K562 (cell line): ENCODE data around the gene PNCK. TPM values are rescaled to one million over a fixed set of nuclear protein-coding genes. Genes with fewer than 3 reads are reported as not detected.

ENCODE experiments used
- ATAC-seq: fragments of 200-7000 bp; cut with Tn5 transposase; 3 replicates; pipeline ENCODE4 v1.9.1; 2020; ENCODE audit warnings: moderate library complexity
- Bru-seq: library from RNA; stranded (reverse); fragments of 400-500 nt; gene quantifications from one replicate; lab custom pipeline; 2021; lab: Mats Ljungman, UMichigan
- BruChase-seq, 2 experiments: library from RNA; stranded (reverse); fragments of 400-500 nt; gene quantifications; one replicate each; lab custom pipeline; 2021; lab: Mats Ljungman, UMichigan
- BruUV-seq: library from RNA; stranded (reverse); fragments of 400-500 nt; replicated peaks from 2 replicates; lab custom pipeline; 2021; lab: Mats Ljungman, UMichigan
- CTCF ChIA-PET: fragments of 300-600 bp; formaldehyde crosslinking; extraction: SDS; loops from one replicate; lab custom pipeline; 2021; ENCODE audit warnings: low intra/inter-chr PET ratio; lab: Yijun Ruan, JAX
- POLR2A ChIA-PET: fragments of 300-600, 350-650 bp; sonication (Branson Sonifier 250); formaldehyde crosslinking; extraction: SDS; loops from one replicate; lab custom pipeline; 2021; ENCODE audit warnings: antibody characterized with exemption, inconsistent platforms; lab: Yijun Ruan, JAX
- DNase-seq, 4 experiments: peaks; one replicate each; pipeline versions ENCODE4 v3.0.0 to v3.0.0-alpha.2; 2011 to 2018; ENCODE audit warnings: low spot score in 3 of 4, mixed read lengths in 3 of 4; ENCODE audit errors: extremely low read depth in 1 of 4
- FAIRE-seq: peaks from 2 replicates; lab custom pipeline; 2011; peaks lifted over from hg19 to GRCh38; lab: Jason Lieb, UNC
- H2AFZ ChIP-seq: 2 replicates; pipeline ENCODE4 v1.6.0; 2011; ENCODE audit warnings: low read depth, low read length, control low read depth, inconsistent platforms
- H3K27ac ChIP-seq: fragments of 200-600 bp; 3 replicates; pipeline ENCODE4 v1.8.0; 2011; ENCODE audit warnings: low read depth, mild to moderate bottlenecking, control low read depth, inconsistent platforms, low read length, moderate library complexity, mixed read lengths; ENCODE audit errors: extremely low read depth
- H3K27me3 ChIP-seq, 2 experiments: fragments of 300-600 bp in 1 of 2; 2 replicates in 1 of 2; 3 replicates in 1 of 2; pipeline versions ENCODE4 v1.6.0 to v1.8.0; 2011; ENCODE audit warnings: inconsistent platforms in 2 of 2, low read length in 2 of 2, mild to moderate bottlenecking in 1 of 2, mixed read lengths in 1 of 2, moderate library complexity in 1 of 2; ENCODE audit not compliant: control insufficient read depth in 2 of 2, insufficient read depth in 2 of 2
- H3K36me3 ChIP-seq: fragments of 300-600 bp; 3 replicates; pipeline ENCODE4 v1.8.0; 2011; ENCODE audit warnings: mild to moderate bottlenecking, low read length, inconsistent platforms; ENCODE audit not compliant: control insufficient read depth, insufficient read depth
- H3K4me1 ChIP-seq, 2 experiments: fragments of 200-600 bp in 1 of 2; replicated peaks in 1 of 2; 2 replicates in 1 of 2; 3 replicates in 1 of 2; pipeline versions ENCODE4 v1.5.1 to v1.8.0; 2011; ENCODE audit warnings: inconsistent platforms in 2 of 2, low read length in 2 of 2, mild to moderate bottlenecking in 1 of 2, mixed read lengths in 1 of 2, moderate library complexity in 1 of 2; ENCODE audit not compliant: control insufficient read depth in 2 of 2, insufficient read depth in 2 of 2
- H3K4me2 ChIP-seq: 2 replicates; pipeline ENCODE4 v1.6.1; 2011; ENCODE audit warnings: low read length, control low read depth, inconsistent platforms, mixed read lengths; ENCODE audit not compliant: insufficient read depth
- H3K4me3 ChIP-seq: fragments of 200-600 bp; sonication (generic), shearing (Covaris generic); 2 replicates; pipeline ENCODE4 v1.5.1; 2016; ENCODE audit warnings: control low read depth, inconsistent platforms
- H3K79me2 ChIP-seq: fragments of 200-600 bp; 3 replicates; pipeline ENCODE4 v1.8.0; 2011; ENCODE audit warnings: low read length, inconsistent platforms; ENCODE audit not compliant: control insufficient read depth, insufficient read depth
- H3K9ac ChIP-seq, 2 experiments: 2 replicates each; pipeline versions ENCODE4 v1.6.0 to v1.6.1; 2011; ENCODE audit warnings: low read depth in 2 of 2, low read length in 2 of 2, control low read depth in 1 of 2, inconsistent platforms in 1 of 2, mild to moderate bottlenecking in 1 of 2, mixed read lengths in 1 of 2; ENCODE audit not compliant: insufficient read depth in 1 of 2
- H3K9me1 ChIP-seq: one replicate; pipeline ENCODE4 v1.6.0; 2011; ENCODE audit warnings: inconsistent platforms, mild to moderate bottlenecking, low read length, moderate library complexity; ENCODE audit not compliant: control insufficient read depth, insufficient read depth
- H3K9me3 ChIP-seq: replicated peaks from 2 replicates; pipeline ENCODE4 v1.5.1; 2011; ENCODE audit warnings: low read depth, low read length, inconsistent platforms; ENCODE audit not compliant: control insufficient read depth, insufficient read depth
- H4K20me1 ChIP-seq: replicated peaks from 2 replicates; pipeline ENCODE4 v1.6.1; 2011; ENCODE audit warnings: low read length, inconsistent platforms, mixed read lengths; ENCODE audit not compliant: control insufficient read depth, insufficient read depth
- DIDO1 ChIP-seq: fragments of 450-650 bp; IDR thresholded peaks from 2 replicates; pipeline ENCODE4 v1.6.1; 2016; ENCODE audit warnings: low read depth, missing biosample characterization, missing genetic modification characterization
- GTF2F1 ChIP-seq: IDR thresholded peaks from 2 replicates; pipeline ENCODE4 v1.6.1; 2011; ENCODE audit warnings: low read depth, low read length, improper control_type of control experiment
- HDAC2 ChIP-seq: fragments of 450-650 bp; IDR thresholded peaks from 2 replicates; pipeline ENCODE4 v1.6.1; 2016; ENCODE audit warnings: mild to moderate bottlenecking
- HMGN3 ChIP-seq: IDR thresholded peaks from 2 replicates; pipeline ENCODE4 v1.6.1; 2011; ENCODE audit warnings: borderline replicate concordance, low read depth, mild to moderate bottlenecking, mixed read lengths, low read length; ENCODE audit not compliant: insufficient read length; ENCODE audit errors: extremely low read depth
- MYBL2 ChIP-seq, 2 experiments: fragments of 450-650 bp in 1 of 2; sonication (generic) in 1 of 2; formaldehyde crosslinking in 1 of 2; IDR thresholded peaks; 2 replicates each; pipeline versions ENCODE4 v1.6.1 to v1.8.1; 2017 to 2022; ENCODE audit warnings: borderline replicate concordance in 1 of 2, inconsistent platforms in 1 of 2, low read depth in 1 of 2, mild to moderate bottlenecking in 1 of 2, missing genetic modification reagents in 1 of 2, moderate library complexity in 1 of 2
- RBM25 ChIP-seq: fragments of 200-400 bp; formaldehyde crosslinking; IDR thresholded peaks from 2 replicates; pipeline ENCODE4 v1.6.1; 2018; ENCODE audit warnings: low read length, low read depth, moderate library complexity; ENCODE audit not compliant: severe bottlenecking
- SMARCA4 ChIP-seq: fragments of 450-650 bp; IDR thresholded peaks from 2 replicates; pipeline ENCODE4 v1.6.1; 2016
- ZNF3 ChIP-seq: fragments of 250-450 bp; sonication (Bioruptor Pico); IDR thresholded peaks from 2 replicates; pipeline ENCODE4 v1.5.0; 2021; ENCODE audit warnings: mild to moderate bottlenecking, moderate library complexity
- WGBS: fragments of 100-300 bp; shearing (Covaris generic); methylation state at CpG from one replicate; pipeline ENCODE4 v1.1.6; 2016; ENCODE audit warnings: low coverage, mixed read lengths; ENCODE audit not compliant: insufficient coverage; ENCODE audit errors: missing lambda C conversion rate; 5-methylcytosine and 5-hydroxymethylcytosine counted together
- in situ Hi-C: fragments of 300-500 bp; cut with MboI; formaldehyde crosslinking; loops from 4 replicates; pipeline ENCODE4 v1.15.0; 2018; ENCODE audit warnings: inconsistent platforms, mixed read lengths
- intact Hi-C: fragments of 100-400 bp; cut with micrococcal nuclease; formaldehyde crosslinking; loops from 2 replicates; pipeline ENCODE4 v1.14.2; 2022
- long read RNA-seq, 3 experiments: library from polyadenylated mRNA in 2 of 3; library from RNA in 1 of 3; unstranded in 2 of 3; stranded (forward) in 1 of 3; transcript quantifications; one replicate each; pipeline ENCODE4 v2.0.0, GENCODE V29; 2019 to 2022
- polyA minus RNA-seq, 3 experiments: library from RNA; depleted of rRNA, polyadenylated mRNA; stranded (reverse); fragments of >200 nt; gene quantifications; 2 replicates each; pipeline ENCODE4 v1.2.3, GENCODE V29; 2011
- polyA plus RNA-seq, 8 experiments: library from polyadenylated mRNA; depleted of rRNA in 4 of 8; stranded (reverse) in 5 of 8; unstranded in 3 of 8; fragments of >200 nt; fragmentation: Nextera tagmentation in 2 of 8; fragmentation: Illumina TruSeq in 1 of 8; extraction: Ambion mirVana in 2 of 8; extraction: Trizol in 1 of 8; gene quantifications; 2 replicates each; pipeline versions ENCODE4 v1.2.1 to v1.2.3, GENCODE V29; 2011 to 2014; ENCODE audit warnings: inconsistent platforms in 1 of 8, missing spikeins in 1 of 8
- total RNA-seq, 7 experiments: library from RNA; depleted of rRNA in 6 of 7; stranded (reverse); fragments of >200 nt in 6 of 7; fragmentation: Illumina TruSeq in 2 of 7; extraction: Trizol in 2 of 7; gene quantifications; 2 replicates each; pipeline versions ENCODE4 v1.2.1 to v1.2.3, GENCODE V29; 2011 to 2021; ENCODE audit warnings: low replicate concordance in 1 of 7
- TF ChIP-seq, protein P1 (sequence below): sonication (generic); formaldehyde crosslinking; IDR thresholded peaks from 2 replicates; pipeline ENCODE4 v1.8.0; 2023; ENCODE audit warnings: mild to moderate bottlenecking, missing genetic modification reagents
- TF ChIP-seq, protein P2 (sequence below): sonication (generic); formaldehyde crosslinking; IDR thresholded peaks from 2 replicates; pipeline ENCODE4 v1.8.0; 2023; ENCODE audit warnings: mild to moderate bottlenecking, missing genetic modification reagents

Gene PNCK
- total RNA-seq (2011; cell fraction: chromatin; rRNA removed; ENCODE audit: low replicate concordance), result 17.5 and 43.4 TPM in 2 replicates
- total RNA-seq (2011; cell fraction: nucleolus; rRNA removed), result 37.0 TPM in 2 replicates
- 18.2 and 26.2 TPM in 2 replicates for total RNA-seq (2011; cell fraction: nucleoplasm; rRNA removed)
- total RNA-seq (2014; rRNA removed) (1.3 and 1.4 TPM in 2 replicates), total RNA-seq (2014; rRNA removed; fragmentation: Illumina TruSeq; extraction: Trizol) (0.25 and 0.48 TPM in 2 replicates), total RNA-seq (2015; rRNA removed; fragmentation: Illumina TruSeq; extraction: Trizol) (0.51 and 0.79 TPM in 2 replicates), total RNA-seq (2021) (1.9 and 2.2 TPM in 2 replicates), polyA plus RNA-seq (2011; rRNA removed) (7.5 and 23.6 TPM in 2 replicates), polyA plus RNA-seq (2014; fragmentation: Illumina TruSeq; extraction: Trizol) (1.0 and 1.2 TPM in 2 replicates), polyA plus RNA-seq (2014; fragmentation: Nextera tagmentation; extraction: Ambion mirVana) (under 1 TPM in 1 of 2 experiments, not detected in 1; 0.13 TPM), polyA plus RNA-seq (2014; rRNA removed) (1.7 and 2.5 TPM in 2 replicates), polyA minus RNA-seq (2011; rRNA and poly(A)+ RNA removed) (3.5 and 6.7 TPM in 2 replicates), Bru-seq, nascent RNA (percentile 31 among the genes with signal in this experiment), BruChase-seq, experiment 1, labeled RNA remaining after a 2-hour chase (percentile 41 among the genes with signal in this experiment), BruChase-seq, experiment 2, labeled RNA remaining after a 6-hour chase (percentile 44 among the genes with signal in this experiment)
- 10.0 and 17.5 TPM in 2 replicates for polyA plus RNA-seq (2011; cell fraction: cytosol; rRNA removed)
- polyA plus RNA-seq (2011; cell fraction: nucleus; rRNA removed), result 100 and 212 TPM in 2 replicates
- polyA plus RNA-seq (2012), result 6.0 and 17.0 TPM in 2 replicates
- polyA minus RNA-seq (2011; cell fraction: cytosol; rRNA and poly(A)+ RNA removed), result 2.9 and 11.2 TPM in 2 replicates
- 20.6 and 48.3 TPM in 2 replicates for polyA minus RNA-seq (2011; cell fraction: nucleus; rRNA and poly(A)+ RNA removed)
- long read RNA-seq, experiment 1, partial matches to known transcripts, result 1 of 4 reads
- long read RNA-seq, experiment 1, other reads (novel, unspliced or antisense), result 3 of 4 reads
- long read RNA-seq, experiment 2, partial matches to known transcripts, result 1 of 4 reads
- long read RNA-seq, experiment 2, other reads (novel, unspliced or antisense), result 3 of 4 reads
- long read RNA-seq, experiment 3, result 0 reads

DNA sequence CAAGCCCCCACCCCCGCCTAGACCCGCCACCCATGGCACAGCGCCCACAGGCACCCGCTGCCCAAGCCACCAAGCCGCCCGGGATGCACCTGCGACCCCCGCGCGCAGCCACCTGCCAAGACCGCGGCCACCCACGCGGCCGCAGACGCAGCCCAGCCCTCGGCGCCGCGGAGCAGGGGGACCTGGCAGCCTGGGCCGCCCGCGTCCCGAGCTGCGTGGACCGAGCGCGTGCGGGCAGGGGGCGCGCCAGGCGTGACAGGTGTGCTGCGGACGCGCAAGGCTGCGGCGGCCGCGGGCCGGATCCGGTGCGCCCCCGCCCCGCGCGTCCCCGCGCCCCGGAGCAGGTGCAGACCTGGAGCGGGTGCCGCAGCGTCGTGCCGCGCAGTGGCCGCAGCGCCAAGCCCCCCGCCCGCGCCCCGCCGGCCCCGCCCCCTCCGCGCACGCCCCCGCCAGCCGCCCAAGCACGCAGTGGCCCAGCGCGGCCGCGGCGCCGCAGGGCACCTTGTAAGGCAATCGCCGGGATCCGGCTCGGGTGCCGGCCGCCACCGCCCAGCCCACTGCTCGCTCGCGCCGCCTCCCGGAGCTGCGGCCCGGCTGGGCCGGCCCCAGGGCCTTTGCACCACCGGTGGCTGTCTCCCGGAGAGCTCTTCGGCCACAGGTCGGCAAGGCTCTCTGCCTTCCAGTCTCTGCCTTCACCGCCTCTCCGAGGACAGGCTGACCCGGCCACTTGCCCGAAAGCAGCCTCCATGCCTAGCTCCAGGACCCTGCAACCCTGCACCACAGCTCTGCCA is at the start of gene PNCK:
TSS of gene PNCK (minus strand) at position 386 of the 791 bp plus-strand sequence. CDS start 737 bp downstream, outside the sequence.
- H3K4me2 ChIP-seq, result peak within 1 kb of the TSS; percentile 69
- CTCF ChIA-PET, result no interaction called here
- no peaks in the 10 kb centered on the region for H4K20me1 ChIP-seq
- no peak for TF ChIP-seq ZNF3 (CRISPR knock-in tag)
- no peak for TF ChIP-seq SMARCA4
- TF ChIP-seq DIDO1 (tag), result no peak
- peak; percentile 76 for TF ChIP-seq RBM25
- TF ChIP-seq HDAC2, result no peak
- TF ChIP-seq GTF2F1, result no peak
- TF ChIP-seq, protein P1, sequence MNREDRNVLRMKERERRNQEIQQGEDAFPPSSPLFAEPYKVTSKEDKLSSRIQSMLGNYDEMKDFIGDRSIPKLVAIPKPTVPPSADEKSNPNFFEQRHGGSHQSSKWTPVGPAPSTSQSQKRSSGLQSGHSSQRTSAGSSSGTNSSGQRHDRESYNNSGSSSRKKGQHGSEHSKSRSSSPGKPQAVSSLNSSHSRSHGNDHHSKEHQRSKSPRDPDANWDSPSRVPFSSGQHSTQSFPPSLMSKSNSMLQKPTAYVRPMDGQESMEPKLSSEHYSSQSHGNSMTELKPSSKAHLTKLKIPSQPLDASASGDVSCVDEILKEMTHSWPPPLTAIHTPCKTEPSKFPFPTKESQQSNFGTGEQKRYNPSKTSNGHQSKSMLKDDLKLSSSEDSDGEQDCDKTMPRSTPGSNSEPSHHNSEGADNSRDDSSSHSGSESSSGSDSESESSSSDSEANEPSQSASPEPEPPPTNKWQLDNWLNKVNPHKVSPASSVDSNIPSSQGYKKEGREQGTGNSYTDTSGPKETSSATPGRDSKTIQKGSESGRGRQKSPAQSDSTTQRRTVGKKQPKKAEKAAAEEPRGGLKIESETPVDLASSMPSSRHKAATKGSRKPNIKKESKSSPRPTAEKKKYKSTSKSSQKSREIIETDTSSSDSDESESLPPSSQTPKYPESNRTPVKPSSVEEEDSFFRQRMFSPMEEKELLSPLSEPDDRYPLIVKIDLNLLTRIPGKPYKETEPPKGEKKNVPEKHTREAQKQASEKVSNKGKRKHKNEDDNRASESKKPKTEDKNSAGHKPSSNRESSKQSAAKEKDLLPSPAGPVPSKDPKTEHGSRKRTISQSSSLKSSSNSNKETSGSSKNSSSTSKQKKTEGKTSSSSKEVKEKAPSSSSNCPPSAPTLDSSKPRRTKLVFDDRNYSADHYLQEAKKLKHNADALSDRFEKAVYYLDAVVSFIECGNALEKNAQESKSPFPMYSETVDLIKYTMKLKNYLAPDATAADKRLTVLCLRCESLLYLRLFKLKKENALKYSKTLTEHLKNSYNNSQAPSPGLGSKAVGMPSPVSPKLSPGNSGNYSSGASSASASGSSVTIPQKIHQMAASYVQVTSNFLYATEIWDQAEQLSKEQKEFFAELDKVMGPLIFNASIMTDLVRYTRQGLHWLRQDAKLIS, result no peak
- TF ChIP-seq MYBL2 (IDR thresholded peaks at IDR 0.05; ENCODE audit: low read depth), result no peak
- no peak for TF ChIP-seq MYBL2 (CRISPR knock-in tag; IDR thresholded peaks at IDR 0.05; ENCODE audit: borderline replicate concordance)
- TF ChIP-seq, protein P2, sequence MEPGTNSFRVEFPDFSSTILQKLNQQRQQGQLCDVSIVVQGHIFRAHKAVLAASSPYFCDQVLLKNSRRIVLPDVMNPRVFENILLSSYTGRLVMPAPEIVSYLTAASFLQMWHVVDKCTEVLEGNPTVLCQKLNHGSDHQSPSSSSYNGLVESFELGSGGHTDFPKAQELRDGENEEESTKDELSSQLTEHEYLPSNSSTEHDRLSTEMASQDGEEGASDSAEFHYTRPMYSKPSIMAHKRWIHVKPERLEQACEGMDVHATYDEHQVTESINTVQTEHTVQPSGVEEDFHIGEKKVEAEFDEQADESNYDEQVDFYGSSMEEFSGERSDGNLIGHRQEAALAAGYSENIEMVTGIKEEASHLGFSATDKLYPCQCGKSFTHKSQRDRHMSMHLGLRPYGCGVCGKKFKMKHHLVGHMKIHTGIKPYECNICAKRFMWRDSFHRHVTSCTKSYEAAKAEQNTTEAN, result no peak
- TF ChIP-seq HMGN3, result peak; percentile 1
- DNase-seq, result peak in 1 of 4 experiments; percentile 2
- intact Hi-C loops (no loop called here), in situ Hi-C loops (no loop called here)
- H3K4me1 ChIP-seq, result peaks cover 25 to 53% of the 10 kb centered on the region in 2 experiments
- peak within 1 kb of the TSS; percentile 66 for H2AFZ ChIP-seq
- no TSS peak for BruUV-seq
- no peaks in the 10 kb centered on the region for H3K9me1 ChIP-seq
- no peak for ATAC-seq
- POLR2A ChIA-PET, result interaction anchor here (0.6 to 0.7 kb wide), 3 partner anchors 189 to 874 kb away, joined by 3 to 5 read pairs (median 3); partner anchors contain the start of gene IKBKG
- H3K27me3 ChIP-seq, result no peaks in the 10 kb centered on the region
- peak within 1 kb of the TSS; percentile 48 for H3K27ac ChIP-seq
- no peak within 1 kb of the TSS; the same call in 1 of the 2 replicates for H3K4me3 ChIP-seq
- H3K9ac ChIP-seq, result peak within 1 kb of the TSS in 1 of 2 experiments; percentile 71; a peak in 2 of 4 replicates
- 88% methylated on average over 3 of the region's 98 CpGs for WGBS
- H3K79me2 ChIP-seq, result no peaks in the 10 kb centered on the region; the same call in 2 of the 3 replicates
- no peaks in the 10 kb centered on the region for H3K36me3 ChIP-seq
- H3K9me3 ChIP-seq, result no peaks in the 10 kb centered on the region
- FAIRE-seq, result no peak
